SH-SY5Y (cell line): ENCODE data around the gene CCNY.

Experiments used
- GATA2 ChIP-seq: IDR thresholded peaks from 2 replicates; pipeline ENCODE4 v1.6.1; 2011; ENCODE audit warnings: mild to moderate bottlenecking, low read depth, low read length
- GATA3 ChIP-seq: IDR thresholded peaks from 2 replicates; pipeline ENCODE4 v1.6.1; 2011; ENCODE audit warnings: low read depth, mild to moderate bottlenecking, low read length, moderate library complexity

DNA sequence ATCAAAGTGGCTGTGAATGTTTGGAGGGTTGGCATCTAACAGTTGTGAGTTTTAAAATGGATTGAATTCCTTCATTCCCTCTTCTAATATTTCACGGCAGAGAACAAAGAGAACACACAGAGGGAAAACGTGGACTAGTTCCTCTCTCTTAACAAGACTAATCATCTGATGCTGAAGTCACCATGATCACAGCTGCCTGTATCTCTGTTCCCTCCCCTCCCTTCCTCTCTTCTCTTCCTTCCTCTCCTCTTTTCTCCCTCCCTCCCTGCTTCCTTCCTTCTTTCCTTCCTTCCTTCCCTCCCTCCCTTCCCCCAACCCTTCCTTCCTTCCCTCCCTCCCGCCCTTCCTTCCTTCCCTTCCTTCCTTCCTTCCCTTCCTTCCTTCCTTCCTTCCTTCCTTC lies 258.8 kb downstream of the CCNY start:
- TF ChIP-seq GATA3 (no peak), GATA2 (no peak)
